Panc1 (cell line): ENCODE data around the gene MRPL21.

Source experiments
- POLR2AphosphoS5 ChIP-seq: IDR thresholded peaks from 2 replicates; pipeline ENCODE4 v1.6.1; 2012; ENCODE audit warnings: mild to moderate bottlenecking, low read depth, low read length, moderate library complexity
- REST ChIP-seq, 2 experiments: IDR thresholded peaks; 2 replicates each; pipeline ENCODE4 v1.6.1; 2011 to 2012; ENCODE audit warnings: low read depth in 2 of 2, control low read depth in 1 of 2, low read length in 1 of 2, mild to moderate bottlenecking in 1 of 2, moderate library complexity in 1 of 2; ENCODE audit not compliant: insufficient read depth in 1 of 2
- TCF7L2 ChIP-seq: IDR thresholded peaks from 2 replicates; pipeline ENCODE4 v1.6.1; 2011; ENCODE audit warnings: mild to moderate bottlenecking, low read depth, low read length, inconsistent platforms
- TF ChIP-seq, protein P1 (sequence below): fragments of 450-650 bp; IDR thresholded peaks from 2 replicates; pipeline ENCODE4 v1.5.1; 2017; ENCODE audit warnings: mild to moderate bottlenecking

- TF ChIP-seq, protein P1, sequence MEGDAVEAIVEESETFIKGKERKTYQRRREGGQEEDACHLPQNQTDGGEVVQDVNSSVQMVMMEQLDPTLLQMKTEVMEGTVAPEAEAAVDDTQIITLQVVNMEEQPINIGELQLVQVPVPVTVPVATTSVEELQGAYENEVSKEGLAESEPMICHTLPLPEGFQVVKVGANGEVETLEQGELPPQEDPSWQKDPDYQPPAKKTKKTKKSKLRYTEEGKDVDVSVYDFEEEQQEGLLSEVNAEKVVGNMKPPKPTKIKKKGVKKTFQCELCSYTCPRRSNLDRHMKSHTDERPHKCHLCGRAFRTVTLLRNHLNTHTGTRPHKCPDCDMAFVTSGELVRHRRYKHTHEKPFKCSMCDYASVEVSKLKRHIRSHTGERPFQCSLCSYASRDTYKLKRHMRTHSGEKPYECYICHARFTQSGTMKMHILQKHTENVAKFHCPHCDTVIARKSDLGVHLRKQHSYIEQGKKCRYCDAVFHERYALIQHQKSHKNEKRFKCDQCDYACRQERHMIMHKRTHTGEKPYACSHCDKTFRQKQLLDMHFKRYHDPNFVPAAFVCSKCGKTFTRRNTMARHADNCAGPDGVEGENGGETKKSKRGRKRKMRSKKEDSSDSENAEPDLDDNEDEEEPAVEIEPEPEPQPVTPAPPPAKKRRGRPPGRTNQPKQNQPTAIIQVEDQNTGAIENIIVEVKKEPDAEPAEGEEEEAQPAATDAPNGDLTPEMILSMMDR: no peak
- TF ChIP-seq POLR2AphosphoS5: no peak
- no peak for TF ChIP-seq REST (IDR thresholded peaks at IDR 0.05; ENCODE audit: insufficient read depth in 1 of 2, low read depth in 2 of 2, low read length in 1 of 2)
- TF ChIP-seq TCF7L2: no peak
Measured at GRCh38 chr11:68936676-68937620, 33.3 kb upstream of the MRPL21 start.
